Lung microvascular endothelial cell (primary cell): Measurements from ENCODE around the gene CANT1. TPM values are rescaled to one million over a fixed set of nuclear protein-coding genes. Genes with fewer than 3 reads are reported as not detected.
"Not testable (repeated sequence)": the region's sequence is repeated elsewhere in the genome, so short reads cannot be mapped to it uniquely, and the experiment has no call there.

ENCODE experiments used
- DNase-seq, 2 donors: peaks; one replicate each; pipeline versions ENCODE4 v3.0.0 to v3.0.0-alpha.2; 2010; ENCODE audit warnings: low read depth in 2 of 2
- total RNA-seq: library from RNA; depleted of rRNA; stranded (reverse); fragments of >200 nt; gene quantifications from 2 replicates; pipeline ENCODE4 v1.2.1, GENCODE V29; 2014

CANT1 gene
- total RNA-seq, 1 donor from 2014 or later, result 39.7 TPM

GRCh38 chr17:78977997-78978973 lies 31.3 kb downstream of the CANT1 start:
- DNase-seq, result no peak

- DNase-seq, result no peak
Observed at GRCh38 chr17:78977681-78977943, 32.0 kb downstream of the CANT1 start.

- DNase-seq, result no peak
Observed at GRCh38 chr17:78976907-78977680, 32.5 kb downstream of the CANT1 start.

GRCh38 chr17:78974635-78975591 lies 34.7 kb downstream of the CANT1 start:
- DNase-seq, result peak; percentile 58 to 86

- DNase-seq, result no peak
Observed at GRCh38 chr17:78973792-78974520, 35.6 kb downstream of the CANT1 start.

GRCh38 chr17:78973196-78973595 lies 36.4 kb downstream of the CANT1 start:
- no peak for DNase-seq

GRCh38 chr17:78972507-78973105 lies 37.0 kb downstream of the CANT1 start:
- no peak for DNase-seq

GRCh38 chr17:78971756-78972506 lies 37.6 kb downstream of the CANT1 start:
- DNase-seq, result no peak

GRCh38 chr17:78970834-78971755 lies 38.5 kb downstream of the CANT1 start:
- DNase-seq, result peak; percentile 75 to 85

GRCh38 chr17:78969865-78970264 lies 39.7 kb downstream of the CANT1 start:
- DNase-seq, result no peak

GRCh38 chr17:78967782-78968362 lies 41.7 kb downstream of the CANT1 start:
- no peak for DNase-seq

- DNase-seq, result no peak
Observed at GRCh38 chr17:78966910-78967600, 42.5 kb downstream of the CANT1 start.

GRCh38 chr17:78966123-78966813 lies 43.3 kb downstream of the CANT1 start:
- DNase-seq, result no peak

GRCh38 chr17:78965491-78965924 lies 44.1 kb downstream of the CANT1 start:
- DNase-seq, result no peak

- no peak for DNase-seq
Observed at GRCh38 chr17:78963378-78963777, 46.2 kb downstream of the CANT1 start.

- not testable (repeated sequence) for DNase-seq
Observed at GRCh38 chr17:78962984-78963348, 46.6 kb downstream of the CANT1 start.
